ENCODE results near the gene HPCAL1. TPM values are rescaled to one million over a fixed set of nuclear protein-coding genes. Genes with fewer than 3 reads are reported as not detected.

Gene HPCAL1
- total RNA-seq, 2 experiments from 2014 or later, result 109 to 114 TPM

DNA sequence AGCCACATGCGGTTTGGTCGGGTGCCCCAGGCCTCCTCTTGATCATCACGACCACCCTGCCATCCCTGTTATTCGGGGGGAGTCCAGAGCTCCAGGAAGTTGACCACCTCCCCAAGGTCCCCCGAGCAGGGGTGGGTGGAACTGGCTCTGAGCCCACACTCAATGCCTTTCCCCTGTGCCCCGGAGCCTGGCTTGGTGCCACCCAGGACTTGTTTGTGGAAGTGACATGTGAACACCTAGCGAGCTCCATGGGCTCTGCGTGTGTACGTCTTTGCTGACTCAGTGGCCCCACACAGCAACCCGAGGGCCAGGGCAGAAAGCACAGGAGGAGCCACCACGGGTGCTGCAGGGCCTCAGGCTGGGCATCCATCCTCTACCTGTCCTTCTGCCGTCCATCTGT, 112.9 kb downstream of the HPCAL1 start:
- no peak overlapping the region for H3K27ac Mint-ChIP-seq
- peaks cover 15% of the 10 kb centered on the region for H3K36me3 Mint-ChIP-seq (ENCODE audit: low read depth)
- H3K4me3 Mint-ChIP-seq, result no peak overlapping the region
- H3K4me1 Mint-ChIP-seq, result peaks cover 11% of the 10 kb centered on the region
- POLR2A ChIA-PET, result no interaction called here
- DNase-seq, result no peak
- H3K27me3 Mint-ChIP-seq, result no peaks in the 10 kb centered on the region
- CTCF ChIA-PET, result interaction anchor here (0.7 to 1.5 kb wide), 2 partner anchors 20 to 184 kb away, joined by 3 to 6 read pairs; no protein-coding TSS in a partner anchor
- no peaks in the 10 kb centered on the region for H3K9me3 Mint-ChIP-seq (ENCODE audit: low read depth)
- intact Hi-C loops (cut with DNase I, micrococcal nuclease), result no loop called here
- ATAC-seq, result no peak

GRCh38 chr2:10417551-10418335, 115.0 kb downstream of the HPCAL1 start:
- H3K4me1 Mint-ChIP-seq, result peaks cover 6% of the 10 kb centered on the region
- H3K27me3 Mint-ChIP-seq, result no peaks in the 10 kb centered on the region
- H3K36me3 Mint-ChIP-seq (ENCODE audit: low read depth), result peaks cover 16% of the 10 kb centered on the region
- H3K9me3 Mint-ChIP-seq (ENCODE audit: low read depth), result no peaks in the 10 kb centered on the region
- no peak overlapping the region for H3K27ac Mint-ChIP-seq
- intact Hi-C loops (cut with DNase I, micrococcal nuclease), result no loop called here
- ATAC-seq (no peak), DNase-seq (no peak)
- no peak overlapping the region for H3K4me3 Mint-ChIP-seq
- CTCF ChIA-PET, result interaction anchor here (1.6 kb wide), 1 partner anchor 9 kb away, joined by 6 read pairs; no protein-coding TSS in a partner anchor
- POLR2A ChIA-PET, result no interaction called here

GRCh38 chr2:10419553-10420257, 117.0 kb downstream of the HPCAL1 start:
- DNase-seq (no peak), ATAC-seq (no peak)
- intact Hi-C loops (cut with DNase I, micrococcal nuclease), result no loop called here
- no peaks in the 10 kb centered on the region for H3K9me3 Mint-ChIP-seq (ENCODE audit: low read depth)
- no peak overlapping the region for H3K27ac Mint-ChIP-seq
- POLR2A ChIA-PET, result no interaction called here
- CTCF ChIA-PET, result interaction anchor here (1.0 to 1.6 kb wide), 2 partner anchors 11 to 27 kb away, joined by 3 to 6 read pairs; no protein-coding TSS in a partner anchor
- H3K4me3 Mint-ChIP-seq, result no peak overlapping the region
- H3K4me1 Mint-ChIP-seq, result no peaks in the 10 kb centered on the region
- H3K36me3 Mint-ChIP-seq (ENCODE audit: low read depth), result peaks cover 23% of the 10 kb centered on the region
- no peaks in the 10 kb centered on the region for H3K27me3 Mint-ChIP-seq

- H3K36me3 Mint-ChIP-seq (ENCODE audit: low read depth), result peaks cover 24% of the 10 kb centered on the region
- ChIA-PET POLR2A (no interaction called here), CTCF (interaction anchor here (0.9 kb wide), 1 partner anchor 438 kb away, joined by 3 read pairs; no protein-coding TSS in a partner anchor)
- H3K27me3 Mint-ChIP-seq, result no peaks in the 10 kb centered on the region
- H3K4me1 Mint-ChIP-seq, result no peaks in the 10 kb centered on the region
- H3K9me3 Mint-ChIP-seq (ENCODE audit: low read depth), result no peaks in the 10 kb centered on the region
- H3K27ac Mint-ChIP-seq, result no peak overlapping the region
- ATAC-seq (no peak), DNase-seq (no peak)
- H3K4me3 Mint-ChIP-seq, result no peak overlapping the region
- intact Hi-C loops (cut with DNase I, micrococcal nuclease), result no loop called here
Measured at GRCh38 chr2:10422251-10422650, 119.5 kb downstream of the HPCAL1 start.

DNA sequence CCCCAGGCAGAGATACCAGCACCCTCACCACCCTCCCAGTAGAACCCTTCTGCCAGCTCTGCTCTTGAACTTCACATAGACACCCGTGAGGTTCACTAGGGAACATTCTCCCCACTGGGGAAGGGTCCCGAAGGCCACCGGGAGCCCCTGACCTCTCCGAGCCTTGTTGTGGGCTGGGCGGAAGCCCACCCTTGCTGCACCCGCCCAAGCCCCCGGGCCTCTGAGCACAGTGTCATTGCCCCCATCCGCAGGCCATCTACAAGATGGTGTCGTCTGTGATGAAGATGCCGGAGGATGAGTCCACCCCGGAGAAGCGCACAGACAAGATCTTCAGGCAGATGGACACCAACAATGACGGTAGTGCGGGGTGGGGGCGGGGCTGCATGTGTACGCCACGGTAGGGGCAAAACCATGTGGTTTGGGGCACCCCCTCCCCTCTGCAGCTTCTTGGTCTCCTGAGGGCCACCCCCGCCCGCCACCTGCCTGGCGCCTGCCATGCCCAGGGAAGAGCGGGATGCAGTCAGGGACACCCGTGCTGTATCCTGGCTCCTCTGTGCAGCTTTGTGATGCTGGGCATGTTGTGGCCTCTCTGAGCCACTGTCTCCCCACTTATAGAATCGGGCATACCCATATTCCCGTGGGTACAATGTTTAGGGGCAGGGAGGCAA, 120.2 kb downstream of the HPCAL1 start:
- peaks cover 24% of the 10 kb centered on the region for H3K36me3 Mint-ChIP-seq (ENCODE audit: low read depth)
- no peak for ATAC-seq

GRCh38 chr2:10423400-10423774, 120.7 kb downstream of the HPCAL1 start:
- ATAC-seq (no peak), DNase-seq (no peak)
- POLR2A ChIA-PET, result no interaction called here
- Mint-ChIP-seq H3K4me3 (no peak overlapping the region), H3K9me3 (ENCODE audit: low read depth) (no peaks in the 10 kb centered on the region), H3K27me3 (no peaks in the 10 kb centered on the region), H3K27ac (no peak overlapping the region), H3K36me3 (ENCODE audit: low read depth) (peaks cover 24% of the 10 kb centered on the region), H3K4me1 (no peaks in the 10 kb centered on the region)
- CTCF ChIA-PET, result interaction anchor here (0.5 to 1.5 kb wide), 4 partner anchors 12 to 439 kb away, joined by 3 read pairs; no protein-coding TSS in a partner anchor
- intact Hi-C loops (cut with DNase I, micrococcal nuclease), result no loop called here

More for the DNA sequence above, 120.2 kb downstream of the HPCAL1 start:
- Mint-ChIP-seq H3K27ac (no peak overlapping the region), H3K4me1 (no peaks in the 10 kb centered on the region), H3K4me3 (no peak overlapping the region), H3K27me3 (no peaks in the 10 kb centered on the region), H3K9me3 (ENCODE audit: low read depth) (no peaks in the 10 kb centered on the region)
- DNase-seq, result no peak
- CTCF ChIA-PET, result interaction anchor here (0.9 kb wide), 1 partner anchor 439 kb away, joined by 3 read pairs; no protein-coding TSS in a partner anchor
- POLR2A ChIA-PET, result no interaction called here
- intact Hi-C loops (cut with DNase I, micrococcal nuclease), result no loop called here

- POLR2A ChIA-PET, result no interaction called here
- Mint-ChIP-seq H3K27ac (no peak overlapping the region), H3K4me3 (no peak overlapping the region), H3K27me3 (no peaks in the 10 kb centered on the region), H3K36me3 (ENCODE audit: low read depth) (peaks cover 24% of the 10 kb centered on the region), H3K4me1 (no peaks in the 10 kb centered on the region), H3K9me3 (ENCODE audit: low read depth) (no peaks in the 10 kb centered on the region)
- CTCF ChIA-PET, result interaction anchor here (0.5 to 1.5 kb wide), 4 partner anchors 12 to 352 kb away, joined by 3 to 4 read pairs (median 3); no protein-coding TSS in a partner anchor
- intact Hi-C loops (cut with DNase I, micrococcal nuclease), result no loop called here
- DNase-seq (no peak), ATAC-seq (no peak)
Measured at GRCh38 chr2:10424051-10424450, 121.3 kb downstream of the HPCAL1 start.

DNA sequence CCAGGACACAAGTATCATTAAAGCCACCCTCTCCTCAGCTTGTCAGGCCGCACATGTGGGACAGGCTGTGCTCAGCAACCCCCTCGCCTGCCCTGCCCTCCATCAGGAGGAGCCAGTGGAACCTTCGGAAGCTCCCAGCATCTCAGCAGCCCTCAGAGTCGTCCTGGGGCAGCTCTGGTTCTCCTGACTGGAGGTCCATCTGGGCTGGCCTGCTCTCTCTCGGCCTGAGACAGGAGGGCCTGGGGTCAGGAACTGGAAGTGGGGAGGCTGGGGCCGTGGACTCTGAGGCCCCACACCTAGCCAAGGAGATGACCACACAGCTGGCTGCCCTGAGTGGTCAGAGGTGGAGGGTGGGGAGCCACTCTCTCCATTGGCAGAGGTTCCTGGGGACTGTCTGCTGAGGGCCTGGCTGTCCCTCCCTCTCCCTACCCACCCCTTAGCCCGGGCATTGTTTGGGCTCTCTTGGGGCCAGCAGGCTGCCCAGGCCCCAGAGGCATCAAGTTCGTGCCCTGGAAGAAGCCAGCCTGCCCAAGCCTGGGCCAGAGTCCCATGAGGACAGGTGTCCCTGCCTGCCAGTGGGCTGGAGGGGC, 122.3 kb downstream of the HPCAL1 start:
- Mint-ChIP-seq H3K27me3 (no peaks in the 10 kb centered on the region), H3K9me3 (ENCODE audit: low read depth) (no peaks in the 10 kb centered on the region), H3K36me3 (ENCODE audit: low read depth) (peaks cover 20% of the 10 kb centered on the region), H3K27ac (no peak overlapping the region), H3K4me1 (no peaks in the 10 kb centered on the region), H3K4me3 (no peak overlapping the region)
- intact Hi-C loops (cut with DNase I, micrococcal nuclease), result no loop called here
- CTCF ChIA-PET, result interaction anchor here (1.1 to 2.0 kb wide), 3 partner anchors 10 to 353 kb away, joined by 3 to 8 read pairs (median 4); no protein-coding TSS in a partner anchor
- ATAC-seq (no peak), DNase-seq (no peak)
- POLR2A ChIA-PET, result no interaction called here

DNA sequence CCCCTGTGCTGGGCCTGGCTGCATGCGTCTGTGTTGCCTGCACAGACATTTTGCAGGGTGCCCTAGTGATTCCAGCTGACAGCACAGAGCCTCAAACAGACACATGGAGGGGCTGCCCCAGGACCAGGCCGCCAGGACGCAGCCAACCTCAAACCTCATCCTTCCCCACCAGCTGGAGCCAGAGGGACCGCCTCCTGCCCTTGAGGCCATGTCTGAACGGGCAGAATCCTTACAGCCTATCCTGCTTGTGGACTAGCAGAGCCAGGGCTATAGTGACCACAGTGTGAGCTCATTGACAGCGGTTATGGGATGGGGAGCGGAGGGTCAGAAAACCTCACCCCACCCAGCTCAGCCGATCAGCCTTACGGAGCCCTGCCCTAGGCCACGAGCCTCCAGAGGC, 123.0 kb downstream of the HPCAL1 start:
- DNase-seq (no peak), ATAC-seq (no peak)
- Mint-ChIP-seq H3K4me1 (no peaks in the 10 kb centered on the region), H3K36me3 (ENCODE audit: low read depth) (peaks cover 17% of the 10 kb centered on the region), H3K27ac (no peak overlapping the region), H3K9me3 (ENCODE audit: low read depth) (no peaks in the 10 kb centered on the region), H3K4me3 (no peak overlapping the region), H3K27me3 (no peaks in the 10 kb centered on the region)
- POLR2A ChIA-PET, result no interaction called here
- CTCF ChIA-PET, result interaction anchor here (2.0 kb wide), 1 partner anchor 9 kb away, joined by 8 read pairs; no protein-coding TSS in a partner anchor
- intact Hi-C loops (cut with DNase I, micrococcal nuclease), result no loop called here

DNA sequence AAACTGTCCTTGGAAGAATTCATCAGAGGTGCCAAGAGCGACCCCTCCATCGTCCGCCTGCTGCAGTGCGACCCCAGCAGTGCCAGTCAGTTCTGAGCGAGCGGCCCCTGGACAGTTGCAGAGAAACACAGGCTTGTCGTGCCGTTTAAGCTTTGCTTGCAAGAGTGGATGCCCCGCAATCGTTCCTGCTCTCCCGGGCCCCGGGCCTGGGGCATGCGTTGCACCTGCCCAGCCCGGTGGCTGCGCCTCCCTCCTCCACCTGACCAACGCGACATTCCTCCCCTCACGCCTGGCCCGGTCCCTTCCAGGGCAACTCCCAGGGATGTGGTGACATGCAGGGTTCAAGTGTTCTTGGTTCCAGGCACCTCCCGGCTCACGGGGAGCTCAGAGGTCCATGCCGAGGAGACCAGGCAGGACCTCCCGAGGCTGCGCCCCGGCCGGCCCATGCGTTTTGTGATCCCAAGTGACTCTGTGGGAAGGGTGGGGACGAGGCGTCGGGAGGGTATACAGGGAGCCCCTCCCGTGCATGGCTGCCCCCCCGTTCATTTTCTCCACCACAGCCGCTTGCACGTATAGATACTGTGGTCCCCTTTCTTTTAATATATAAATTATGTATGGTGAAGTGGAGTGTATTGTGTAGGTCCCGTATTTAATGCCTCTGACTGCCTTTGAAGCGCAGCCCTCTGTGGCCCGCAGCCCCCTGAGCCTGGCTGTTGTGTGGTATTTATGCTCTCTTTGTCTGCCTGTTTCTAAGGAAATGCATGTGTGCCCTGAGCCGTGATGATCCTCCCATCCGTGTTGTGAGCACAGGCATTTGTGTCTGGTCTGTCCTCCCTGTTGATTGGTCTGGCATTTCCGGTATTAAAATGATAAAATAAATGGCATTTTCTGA, 124.3 kb downstream of the HPCAL1 start:
- Mint-ChIP-seq H3K4me1 (peaks cover 2% of the 10 kb centered on the region), H3K4me3 (no peak overlapping the region), H3K27ac (no peak overlapping the region), H3K27me3 (no peaks in the 10 kb centered on the region), H3K9me3 (ENCODE audit: low read depth) (no peaks in the 10 kb centered on the region), H3K36me3 (ENCODE audit: low read depth) (peaks cover 11% of the 10 kb centered on the region)
- ChIA-PET POLR2A (no interaction called here), CTCF (interaction anchor here (0.6 to 1.2 kb wide), 2 partner anchors 18 to 65 kb away, joined by 3 to 4 read pairs; no protein-coding TSS in a partner anchor)
- DNase-seq (no peak), ATAC-seq (no peak)
- intact Hi-C loops (cut with DNase I, micrococcal nuclease), result no loop called here
